H1 (cell line): ENCODE measurements around the gene OR6Q1. TPM values are rescaled to one million over a fixed set of nuclear protein-coding genes. Genes with fewer than 3 reads are reported as not detected.

Experiments used
- CTCF ChIA-PET: fragments of 300-600 bp; sonication (Branson Sonifier 250); formaldehyde crosslinking; loops from one replicate; lab custom pipeline; 2021; ENCODE audit not compliant: partially characterized antibody; lab: Charles Lee
- POLR2A ChIA-PET: fragments of 300-600 bp; sonication (Branson Sonifier 250); formaldehyde crosslinking; loops from one replicate; lab custom pipeline; 2021; ENCODE audit warnings: inconsistent platforms; ENCODE audit not compliant: partially characterized antibody; lab: Charles Lee
- DNase-seq, 2 experiments: peaks; one replicate each; pipeline versions ENCODE4 v3.0.0 to v3.0.0-alpha.2; 2010 to 2022; ENCODE audit warnings: low spot score in 2 of 2, low read depth in 1 of 2, mixed read lengths in 1 of 2
- FAIRE-seq: peaks from 2 replicates; lab custom pipeline; 2011; peaks lifted over from hg19 to GRCh38; lab: Jason Lieb, UNC
- H2AFZ ChIP-seq: 2 replicates; pipeline ENCODE4 v1.8.1; 2012; ENCODE audit warnings: low read length, inconsistent platforms
- H2AK5ac ChIP-seq: 2 replicates; pipeline ENCODE4 v1.6.1; 2013; ENCODE audit warnings: low read depth, low read length
- H2BK120ac ChIP-seq: replicated peaks from 2 replicates; pipeline ENCODE3; 2013; ENCODE audit warnings: low read depth, low read length, inconsistent platforms
- H2BK12ac ChIP-seq: 2 replicates; pipeline ENCODE4 v1.6.1; 2013; ENCODE audit warnings: low read depth, low read length
- H2BK15ac ChIP-seq: 2 replicates; pipeline ENCODE4 v1.6.1; 2013; ENCODE audit warnings: low read length
- H2BK20ac ChIP-seq: 2 replicates; pipeline ENCODE4 v1.6.1; 2013; ENCODE audit warnings: low read length
- H2BK5ac ChIP-seq: 2 replicates; pipeline ENCODE4 v1.6.1; 2013; ENCODE audit warnings: low read depth, low read length
- H3K14ac ChIP-seq: 2 replicates; pipeline ENCODE4 v1.6.1; 2013; ENCODE audit warnings: inconsistent platforms; ENCODE audit not compliant: insufficient read length
- H3K18ac ChIP-seq: 2 replicates; pipeline ENCODE4 v1.6.1; 2013; ENCODE audit warnings: low read length; ENCODE audit errors: extremely low read depth
- H3K23ac ChIP-seq: 2 replicates; pipeline ENCODE4 v1.6.1; 2013; ENCODE audit warnings: inconsistent platforms; ENCODE audit not compliant: insufficient read length
- H3K23me2 ChIP-seq: 2 replicates; pipeline ENCODE4 v1.6.1; 2013; ENCODE audit warnings: low read depth, low read length
- H3K27ac ChIP-seq: 2 replicates; pipeline ENCODE4 v1.6.1; 2011; ENCODE audit warnings: low read depth, low read length, inconsistent platforms
- H3K27me3 ChIP-seq, 4 experiments: replicated peaks in 1 of 4; 1 replicate in 1 of 4; 2 replicates in 3 of 4; pipeline versions ENCODE4 v1.6.1 to v1.8.1; 2011 to 2013; ENCODE audit warnings: low read length in 3 of 4, mild to moderate bottlenecking in 3 of 4, inconsistent platforms in 2 of 4, mixed read lengths in 2 of 4, moderate library complexity in 1 of 4; ENCODE audit not compliant: control insufficient read depth in 3 of 4, insufficient read depth in 3 of 4; ENCODE audit errors: extremely low read depth in 1 of 4
- H3K36me3 ChIP-seq, 4 experiments: 2 replicates each; pipeline versions ENCODE4 v1.6.1 to v1.8.1; 2011 to 2013; ENCODE audit warnings: mild to moderate bottlenecking in 4 of 4, low read length in 3 of 4, moderate library complexity in 2 of 4, control low read depth in 1 of 4, inconsistent platforms in 1 of 4; ENCODE audit not compliant: insufficient read depth in 4 of 4, control insufficient read depth in 2 of 4
- H3K4ac ChIP-seq: replicated peaks from 2 replicates; pipeline ENCODE3; 2013; ENCODE audit warnings: low read length, low read depth, mixed read lengths, inconsistent platforms; ENCODE audit not compliant: insufficient read length
- H3K4me1 ChIP-seq, 4 experiments: replicated peaks in 1 of 4; 1 replicate in 1 of 4; 2 replicates in 3 of 4; pipeline versions ENCODE4 v1.6.1 to v1.8.1; 2011 to 2013; ENCODE audit warnings: low read length in 3 of 4, inconsistent platforms in 2 of 4, mixed read lengths in 1 of 4; ENCODE audit not compliant: insufficient read depth in 4 of 4, control insufficient read depth in 3 of 4
- H3K4me2 ChIP-seq, 2 experiments: 2 replicates each; pipeline versions ENCODE4 v1.6.1 to v1.8.1; 2011 to 2013; ENCODE audit warnings: low read depth in 2 of 2, low read length in 2 of 2, control low read depth in 1 of 2, inconsistent platforms in 1 of 2, mild to moderate bottlenecking in 1 of 2; ENCODE audit not compliant: insufficient read depth in 1 of 2
- H3K4me3 ChIP-seq, 4 experiments: fragments of 200-600, 300-600 bp in 1 of 4; sonication (generic), shearing (Covaris generic), sonication (Bioruptor Twin) in 1 of 4; 2 replicates each; pipeline versions ENCODE4 v1.5.1 to v1.8.1; 2011 to 2016; ENCODE audit warnings: low read length in 4 of 4, low read depth in 3 of 4, control low read depth in 2 of 4, inconsistent platforms in 2 of 4, mild to moderate bottlenecking in 2 of 4, mixed read lengths in 1 of 4, moderate library complexity in 1 of 4; ENCODE audit not compliant: insufficient read depth in 2 of 4; ENCODE audit errors: extremely low read depth in 1 of 4
- H3K56ac ChIP-seq: replicated peaks from 2 replicates; pipeline ENCODE3; 2013; ENCODE audit warnings: low read depth, mild to moderate bottlenecking, mixed read lengths, low read length, inconsistent platforms; ENCODE audit not compliant: insufficient read length
- H3K79me1 ChIP-seq: 2 replicates; pipeline ENCODE4 v1.6.1; 2013; ENCODE audit warnings: low read depth, low read length, control low read depth
- H3K79me2 ChIP-seq, 2 experiments: 2 replicates each; pipeline versions ENCODE4 v1.6.1 to v1.8.1; 2012 to 2013; ENCODE audit warnings: low read length in 2 of 2, mild to moderate bottlenecking in 2 of 2, inconsistent platforms in 1 of 2; ENCODE audit not compliant: insufficient read depth in 2 of 2, control insufficient read depth in 1 of 2
- H3K9ac ChIP-seq, 4 experiments: replicated peaks in 1 of 4; 1 replicate in 1 of 4; 2 replicates in 3 of 4; pipeline versions ENCODE4 v1.6.1 to v1.8.1; 2011 to 2013; ENCODE audit warnings: low read depth in 3 of 4, low read length in 3 of 4, control low read depth in 2 of 4, mild to moderate bottlenecking in 2 of 4, moderate library complexity in 2 of 4, inconsistent platforms in 1 of 4; ENCODE audit errors: extremely low read depth in 1 of 4
- H3K9me3 ChIP-seq, 2 experiments: 2 replicates each; pipeline versions ENCODE4 v1.6.1 to v1.8.1; 2012 to 2013; ENCODE audit warnings: mild to moderate bottlenecking in 2 of 2, moderate library complexity in 2 of 2, control low read depth in 1 of 2, inconsistent platforms in 1 of 2, low read depth in 1 of 2, low read length in 1 of 2, mixed read lengths in 1 of 2; ENCODE audit not compliant: insufficient read depth in 2 of 2
- H4K20me1 ChIP-seq, 2 experiments: replicated peaks in 1 of 2; 2 replicates each; pipeline versions ENCODE3 to v1.8.1; 2011 to 2013; ENCODE audit warnings: inconsistent platforms in 2 of 2, low read length in 2 of 2, mild to moderate bottlenecking in 1 of 2; ENCODE audit not compliant: insufficient read depth in 2 of 2, control insufficient read depth in 1 of 2
- H4K5ac ChIP-seq: 2 replicates; pipeline ENCODE4 v1.6.1; 2013; ENCODE audit warnings: low read length, low read depth, mixed read lengths, inconsistent platforms; ENCODE audit not compliant: insufficient read length
- H4K8ac ChIP-seq: 2 replicates; pipeline ENCODE4 v1.8.0; 2013; ENCODE audit warnings: mild to moderate bottlenecking, moderate library complexity, low read length, inconsistent platforms; ENCODE audit not compliant: insufficient read depth; ENCODE audit errors: extremely low read depth
- H4K91ac ChIP-seq: replicated peaks from 2 replicates; pipeline ENCODE3; 2013; ENCODE audit warnings: low read length, mixed read lengths, inconsistent platforms; ENCODE audit not compliant: insufficient read length
- CBX5 ChIP-seq: fragments of 300-800, 300-1000 bp; sonication (generic); IDR thresholded peaks from 2 replicates; pipeline ENCODE4 v1.7.1; 2016; ENCODE audit warnings: antibody characterized with exemption, low read length, low read depth
- EGR1 ChIP-seq: IDR thresholded peaks from 2 replicates; pipeline ENCODE4 v1.6.1; 2011; ENCODE audit warnings: low read depth, low read length, borderline replicate concordance
- FOSL1 ChIP-seq: IDR thresholded peaks from 2 replicates; pipeline ENCODE4 v1.6.1; 2011; ENCODE audit warnings: mild to moderate bottlenecking, low read depth, low read length, moderate library complexity; ENCODE audit not compliant: insufficient read depth
- HDAC6 ChIP-seq: IDR thresholded peaks from one replicate; pipeline ENCODE4 v1.7.1; 2012; ENCODE audit warnings: low read depth, mild to moderate bottlenecking, inconsistent platforms, low read length, moderate library complexity
- KDM4A ChIP-seq: IDR thresholded peaks from one replicate; pipeline ENCODE4 v1.7.1; 2012; ENCODE audit warnings: low read depth, mild to moderate bottlenecking, moderate library complexity, low read length, inconsistent platforms; ENCODE audit not compliant: severe bottlenecking
- PHF8 ChIP-seq: fragments of 200-600 bp; sonication (generic); conservative IDR thresholded peaks from 2 replicates; pipeline ENCODE4 v1.7.1; 2012; ENCODE audit warnings: low read depth, mild to moderate bottlenecking, inconsistent platforms, low read length, moderate library complexity
- POLR2A ChIP-seq, 2 experiments: IDR thresholded peaks; 1 replicate in 1 of 2; 2 replicates in 1 of 2; pipeline ENCODE4 v1.6.1; 2011; ENCODE audit warnings: low read depth in 2 of 2, low read length in 2 of 2, mild to moderate bottlenecking in 2 of 2; ENCODE audit errors: control extremely low read depth in 1 of 2
- POLR2AphosphoS5 ChIP-seq: IDR thresholded peaks from 2 replicates; pipeline ENCODE4 v1.6.1; 2011; ENCODE audit warnings: low read depth, low read length
- RBBP5 ChIP-seq: IDR thresholded peaks from 2 replicates; pipeline ENCODE4 v1.7.1; 2012; ENCODE audit warnings: low read depth, mild to moderate bottlenecking, inconsistent platforms, low read length, moderate library complexity, borderline replicate concordance
- RFX5 ChIP-seq: IDR thresholded peaks from 2 replicates; pipeline ENCODE4 v1.6.1; 2011; ENCODE audit warnings: low read depth, low read length, improper control_type of control experiment, borderline replicate concordance
- SIRT6 ChIP-seq: IDR thresholded peaks from one replicate; pipeline ENCODE4 v1.7.1; 2012; ENCODE audit warnings: low read length, inconsistent platforms
- SP1 ChIP-seq: IDR thresholded peaks from 2 replicates; pipeline ENCODE4 v1.6.1; 2011; ENCODE audit warnings: low read depth, low read length
- SRF ChIP-seq: IDR thresholded peaks from 2 replicates; pipeline ENCODE4 v1.6.1; 2011; ENCODE audit warnings: mild to moderate bottlenecking, low read depth, low read length, moderate library complexity
- YY1 ChIP-seq: IDR thresholded peaks from 2 replicates; pipeline ENCODE4 v1.6.1; 2011; ENCODE audit warnings: low read depth, mild to moderate bottlenecking, low read length
- WGBS, 2 experiments: shearing (Covaris generic) in 1 of 2; methylation state at CpG; one replicate each; pipeline versions ENCODE4 v1.1.6 to v1.1.7; 2013 to 2015; ENCODE audit warnings: low lambda C conversion rate in 2 of 2, mixed read lengths in 2 of 2, inconsistent platforms in 1 of 2, low coverage in 1 of 2, missing lambda C conversion rate in 1 of 2; ENCODE audit not compliant: insufficient replicate concordance in 2 of 2, insufficient coverage in 1 of 2, insufficient read length in 1 of 2; ENCODE audit errors: extremely low coverage in 1 of 2, missing lambda C conversion rate in 1 of 2; 5-methylcytosine and 5-hydroxymethylcytosine counted together
- polyA plus RNA-seq, 7 experiments: library from polyadenylated mRNA; depleted of rRNA in 3 of 7; stranded (reverse) in 5 of 7; unstranded in 2 of 7; fragments of >200 nt in 5 of 7; fragments of 200-250 nt in 2 of 7; gene quantifications; 1 replicate in 5 of 7; 2 replicates in 1 of 7; 4 replicates in 1 of 7; pipeline versions ENCODE4 v1.2.1 to v1.2.3, GENCODE V29; 2011 to 2013; ENCODE audit warnings: missing spikeins in 2 of 7, mixed read lengths in 2 of 7
- total RNA-seq: library from RNA; stranded (reverse); fragmentation: NEBNext Ultra II Directional; extraction: Animal tissue kit (Norgen Biotek cat#: 25700); gene quantifications from 2 replicates; pipeline ENCODE4 v1.2.1, GENCODE V29; 2021

OR6Q1 gene
- total and polyA plus RNA-seq, 2 of the 8 experiments (the other 6 are each of a cell fraction or from before 2014, with no cell fraction given), result not detected

DNA sequence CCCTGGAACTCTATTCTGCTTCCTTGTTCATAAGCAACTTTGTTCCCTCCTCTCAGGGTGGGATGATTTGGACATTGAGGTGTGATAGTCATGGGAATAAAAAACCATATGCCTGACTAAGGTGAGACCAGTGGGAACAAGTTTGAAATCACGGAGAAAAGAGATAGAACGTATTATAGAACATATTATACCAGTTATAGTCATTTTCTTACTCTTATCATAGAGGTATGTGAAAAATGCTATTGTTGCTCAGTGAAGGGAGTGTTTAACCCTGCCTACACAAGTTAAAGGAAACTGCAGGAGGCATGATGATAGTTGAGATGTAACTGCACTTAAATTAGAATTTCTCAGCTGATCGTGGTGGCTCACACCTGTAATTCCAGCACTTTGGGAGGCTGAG is 15.5 kb downstream of the OR6Q1 start:
- no peak overlapping the region for H3K4me3 ChIP-seq
- no peak overlapping the region for H4K91ac ChIP-seq
- no peaks in the 10 kb centered on the region for H3K79me2 ChIP-seq
- no peaks in the 10 kb centered on the region for H4K20me1 ChIP-seq
- 96% methylated on average over 3 of the region's 3 CpGs; no CpG with 5 or more reads in 1 of the 2 experiments for WGBS, 2 experiments
- no peak overlapping the region for H2BK12ac ChIP-seq
- H4K8ac ChIP-seq, result no peak overlapping the region
- H2BK20ac ChIP-seq, result no peak overlapping the region
- no peak for TF ChIP-seq SRF
- no peak for TF ChIP-seq FOSL1
- no peak for TF ChIP-seq CBX5
- TF ChIP-seq KDM4A, result no peak
- no peak for TF ChIP-seq POLR2AphosphoS5
- TF ChIP-seq YY1, result no peak
- TF ChIP-seq SP1, result no peak
- no peak for TF ChIP-seq EGR1
- TF ChIP-seq PHF8, result no peak
- TF ChIP-seq RFX5, result no peak
- TF ChIP-seq RBBP5, result no peak
- TF ChIP-seq POLR2A (IDR thresholded peaks at IDR 0.05; ENCODE audit: control extremely low read depth in 1 of 2, low read depth in 2 of 2, low read length in 2 of 2), result no peak
- no peak for TF ChIP-seq HDAC6
- TF ChIP-seq SIRT6, result no peak
- H3K27ac ChIP-seq, result no peak overlapping the region
- H2BK120ac ChIP-seq, result no peak overlapping the region
- H3K79me1 ChIP-seq, result no peaks in the 10 kb centered on the region
- no peak overlapping the region for H2BK15ac ChIP-seq
- H3K4me1 ChIP-seq, result no peaks in the 10 kb centered on the region
- no peak overlapping the region for H2AK5ac ChIP-seq
- POLR2A ChIA-PET, result interaction anchor here (0.6 kb wide), 1 partner anchor 258 kb away, joined by 3 read pairs; no protein-coding TSS in a partner anchor
- no peak overlapping the region for H3K18ac ChIP-seq
- no peak overlapping the region for H2BK5ac ChIP-seq
- H3K9me3 ChIP-seq, result 0 out of 4 replicates have a peak, but pooled peaks cover 0 to 2% of the 10 kb centered on the region in 2 experiments
- FAIRE-seq, result no peak
- no peak overlapping the region for H3K23ac ChIP-seq
- H3K4ac ChIP-seq, result no peak overlapping the region
- H3K56ac ChIP-seq, result no peak overlapping the region
- H3K9ac ChIP-seq, result no peak overlapping the region
- H3K23me2 ChIP-seq, result no peaks in the 10 kb centered on the region
- H3K36me3 ChIP-seq, result no peaks in the 10 kb centered on the region
- CTCF ChIA-PET, result interaction anchor here (2.6 kb wide), 1 partner anchor 14 kb away, joined by 15 read pairs; no protein-coding TSS in a partner anchor
- no peak overlapping the region for H3K4me2 ChIP-seq
- no peaks in the 10 kb centered on the region for H3K27me3 ChIP-seq
- no peak overlapping the region for H3K14ac ChIP-seq
- H4K5ac ChIP-seq, result no peak overlapping the region
- DNase-seq, result no peak
- no peak overlapping the region for H2AFZ ChIP-seq
